Right ventricle myocardium inferior (tissue), 1 donor: ENCODE measurements around the gene NPLOC4. TPM values are rescaled to one million over a fixed set of nuclear protein-coding genes. Genes with fewer than 3 reads are reported as not detected.

Experiments used
- ATAC-seq: fragments of 200-7000 bp; cut with Tn5 transposase; one replicate; pipeline ENCODE4 v1.9.1; 2020; ENCODE audit warnings: mild to moderate bottlenecking, moderate library complexity
- DNase-seq: peaks from one replicate; pipeline ENCODE4 v3.0.0; 2021; ENCODE audit errors: missing footprints
- intact Hi-C: fragments of 100-400 bp; cut with DNase I; formaldehyde crosslinking; loops from one replicate; pipeline ENCODE4 v1.11.0; 2022
- total RNA-seq: library from RNA; stranded (reverse); fragmentation: NEBNext Ultra II Directional; extraction: Animal tissue kit (Norgen Biotek cat#: 25700); gene quantifications from one replicate; pipeline ENCODE4 v1.2.1, GENCODE V29; 2021
- donor health status: DM: no; HTN: yes; CAD: no; lungs with severe emphysema.

The NPLOC4 gene
- total RNA-seq, 1 donor from 2014 or later: 82.0 TPM

- intact Hi-C loops: loop anchor here (5.0 kb wide), 1 partner anchor 33 kb away; the partner anchor contains the start of gene FAAP100
- ATAC-seq (peak; percentile 21), DNase-seq (peak; percentile 84)
These were observed 118.1 kb downstream of the NPLOC4 start for GRCh38 chr17:81518785-81519283.

GRCh38 chr17:81518113-81518784 lies 118.7 kb downstream of the NPLOC4 start:
- DNase-seq (peak; percentile 30), ATAC-seq (no peak)
- intact Hi-C loops: loop anchor here (5.0 kb wide), 1 partner anchor 34 kb away; the partner anchor contains the start of gene FAAP100

- intact Hi-C loops: loop anchor here (5.0 kb wide), 1 partner anchor 35 kb away; the partner anchor contains the start of gene FAAP100
- DNase-seq (peak; percentile 49), ATAC-seq (no peak)
These were observed 119.4 kb downstream of the NPLOC4 start for GRCh38 chr17:81517339-81518112.

- intact Hi-C loops: loop anchor here (5.0 kb wide), 1 partner anchor 35 kb away; the partner anchor contains the start of gene FAAP100
- peak; percentile 42 for DNase-seq
- no peak for ATAC-seq
These were observed 119.9 kb downstream of the NPLOC4 start for GRCh38 chr17:81517009-81517338.

GRCh38 chr17:81516439-81516838 lies 120.5 kb downstream of the NPLOC4 start:
- intact Hi-C loops: loop anchor here (5.0 kb wide), 1 partner anchor 36 kb away; the partner anchor contains the start of gene FAAP100
- ATAC-seq (no peak), DNase-seq (peak; percentile 39)

- no peak for ATAC-seq
- DNase-seq: peak; percentile 75
- intact Hi-C loops: loop anchor here (5.0 kb wide), 1 partner anchor 37 kb away; the partner anchor contains the start of gene FAAP100
These were observed 121.3 kb downstream of the NPLOC4 start for GRCh38 chr17:81515530-81516041.

- DNase-seq (peak; percentile 94), ATAC-seq (peak; percentile 53)
- intact Hi-C loops: loop anchor here (5.0 kb wide), 2 partner anchors 37 to 87 kb away; partner anchors contain the start of gene FAAP100
These were observed 122.0 kb downstream of the NPLOC4 start for GRCh38 chr17:81514739-81515529.

- intact Hi-C loops: loop anchor here (5.0 kb wide), 1 partner anchor 88 kb away; no protein-coding TSS in a partner anchor
- DNase-seq: no peak
- no peak for ATAC-seq
These were observed 122.5 kb downstream of the NPLOC4 start for GRCh38 chr17:81514489-81514738.

- ATAC-seq: peak; percentile 22
- intact Hi-C loops: loop anchor here (5.0 kb wide), 1 partner anchor 88 kb away; no protein-coding TSS in a partner anchor
These were observed 123.0 kb downstream of the NPLOC4 start for GRCh38 chr17:81513753-81514488.

GRCh38 chr17:81513372-81513752 lies 123.5 kb downstream of the NPLOC4 start:
- intact Hi-C loops: loop anchor here (5.0 kb wide), 1 partner anchor 89 kb away; no protein-coding TSS in a partner anchor
- DNase-seq (peak; percentile 87), ATAC-seq (peak; percentile 19)

More at GRCh38 chr17:81513753-81514488, 123.0 kb downstream of the NPLOC4 start:
- peak; percentile 90 for DNase-seq

- intact Hi-C loops: loop anchor here (5.0 kb wide), 1 partner anchor 90 kb away; no protein-coding TSS in a partner anchor
- peak; percentile 70 for ATAC-seq
These were observed 124.1 kb downstream of the NPLOC4 start, which contains the start of gene ACTG1 for GRCh38 chr17:81512562-81513371. Gene ACTG1, minus strand, starts transcription at chr17:81512799. Its CDS starts 445 bp downstream, at chr17:81512354.

GRCh38 chr17:81511804-81512561 lies 124.9 kb downstream of the NPLOC4 start:
- DNase-seq (peak; percentile 64), ATAC-seq (no peak)
- intact Hi-C loops: loop anchor here (5.0 kb wide), 1 partner anchor 90 kb away; no protein-coding TSS in a partner anchor

More at GRCh38 chr17:81512562-81513371, 124.1 kb downstream of the NPLOC4 start, which contains the start of gene ACTG1:
- peak; percentile 95 for DNase-seq

- ATAC-seq (no peak), DNase-seq (no peak)
- intact Hi-C loops: loop anchor here (5.0 kb wide), 1 partner anchor 91 kb away; no protein-coding TSS in a partner anchor
These were observed 125.4 kb downstream of the NPLOC4 start for GRCh38 chr17:81511554-81511803.

GRCh38 chr17:81510785-81511553 lies 125.9 kb downstream of the NPLOC4 start:
- no peak for ATAC-seq
- intact Hi-C loops: loop anchor here (5.0 kb wide), 1 partner anchor 91 kb away; no protein-coding TSS in a partner anchor
- peak; percentile 60 for DNase-seq
